NCI-H774 (cell line): ENCODE data around the gene TMEM98.
A peak's percentile ranks its signal among the peaks of the same experiment; 100 is the strongest.
"Not testable (repeated sequence)": the region's sequence is repeated elsewhere in the genome, so short reads cannot be mapped to it uniquely, and the experiment has no call there.

Source experiments
- DNase-seq: peaks from one replicate; lab custom pipeline; 2025; lab: John Stamatoyannopoulos, UW

TMEM98 gene

GRCh38 chr17:32915245-32915644 is 12.7 kb upstream of the TMEM98 start:
- DNase-seq: no peak

DNA sequence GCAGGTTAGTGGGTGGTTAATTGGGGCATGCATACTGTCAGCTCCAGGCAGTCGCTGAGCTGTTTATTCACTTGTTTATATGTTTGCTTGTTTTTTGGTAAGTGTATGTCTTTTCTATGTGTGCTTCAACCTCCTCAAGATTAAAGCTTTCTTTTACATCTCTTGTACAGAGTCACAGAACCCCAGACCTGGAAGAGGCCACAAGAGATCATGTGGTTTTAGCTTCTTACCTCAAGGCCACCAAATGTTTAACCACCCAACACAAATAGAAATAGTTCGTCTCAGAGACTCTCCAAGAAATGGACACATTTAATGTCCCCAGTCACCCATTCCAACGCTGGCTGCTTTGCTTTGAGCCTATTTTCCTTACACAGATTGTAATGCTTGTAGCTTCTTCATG is 11.8 kb upstream of the TMEM98 start:
- no peak for DNase-seq

- DNase-seq: no peak
Observed at GRCh38 chr17:32917081-32917480, 10.9 kb upstream of the TMEM98 start.

DNA sequence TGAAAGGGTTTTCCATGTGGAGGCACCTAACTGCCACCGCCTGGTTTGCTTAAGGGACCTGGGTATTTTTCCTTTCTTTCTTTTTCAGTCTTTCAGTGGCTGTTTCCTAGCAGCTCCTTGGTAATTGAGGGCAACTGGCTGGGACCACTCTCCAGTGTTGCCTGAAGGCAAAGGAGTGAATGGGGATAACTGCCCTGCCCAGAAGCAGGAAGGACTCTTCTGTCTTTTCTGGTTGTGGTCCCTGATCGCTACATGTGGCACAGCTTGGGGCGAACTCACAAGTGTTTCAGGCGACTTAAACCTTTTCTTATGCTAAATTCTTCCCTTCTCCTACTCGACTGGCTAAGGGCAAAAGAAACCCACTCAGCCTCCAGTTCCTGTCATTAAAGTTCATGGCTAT is 10.1 kb upstream of the TMEM98 start:
- no peak for DNase-seq

DNA sequence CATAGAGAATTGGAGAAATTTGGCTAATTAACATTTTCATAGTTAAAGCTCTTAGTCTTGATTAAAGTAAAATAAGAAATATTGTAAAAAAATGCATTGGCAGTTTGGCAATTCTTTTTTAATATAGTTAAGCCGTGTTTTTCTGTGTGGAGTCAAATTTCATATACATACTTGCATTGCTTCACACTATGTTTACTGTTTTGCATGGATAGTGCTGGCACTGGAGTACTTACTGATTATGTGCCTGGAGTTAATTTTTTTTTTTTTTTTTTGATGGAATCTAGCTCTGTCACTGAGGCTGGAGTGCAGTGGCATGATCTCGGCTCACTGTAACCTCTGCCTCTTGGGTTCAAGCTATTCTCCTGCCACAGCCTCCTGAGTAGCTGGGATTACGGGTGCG is 8.1 kb upstream of the TMEM98 start:
- DNase-seq: not testable (repeated sequence)

- no peak for DNase-seq
Observed at GRCh38 chr17:32920293-32920692, 7.7 kb upstream of the TMEM98 start.

DNA sequence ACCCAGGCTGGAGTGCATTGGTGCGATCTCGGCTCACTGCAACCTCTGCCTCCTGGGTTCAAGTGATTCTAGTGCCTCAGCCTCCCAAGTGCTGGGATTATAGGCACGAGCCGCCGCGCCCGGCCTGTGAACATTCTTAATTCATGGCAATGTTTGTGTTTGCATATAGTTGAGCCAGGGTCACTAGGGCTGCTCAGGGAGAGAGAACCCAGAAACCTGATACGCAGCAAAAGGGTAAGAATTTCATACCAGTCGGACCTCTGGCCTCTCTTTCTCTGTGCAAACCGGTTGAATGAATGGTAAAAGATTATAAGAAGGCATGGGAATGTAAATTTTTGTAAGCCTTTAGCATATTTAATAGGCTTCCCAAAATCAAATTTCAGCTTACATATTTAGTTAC is 6.9 kb upstream of the TMEM98 start:
- DNase-seq: no peak

GRCh38 chr17:32923905-32924304 is 4.0 kb upstream of the TMEM98 start:
- DNase-seq: not testable (repeated sequence)

GRCh38 chr17:32926183-32926582 is 1.8 kb upstream of the TMEM98 start:
- DNase-seq: no peak

DNA sequence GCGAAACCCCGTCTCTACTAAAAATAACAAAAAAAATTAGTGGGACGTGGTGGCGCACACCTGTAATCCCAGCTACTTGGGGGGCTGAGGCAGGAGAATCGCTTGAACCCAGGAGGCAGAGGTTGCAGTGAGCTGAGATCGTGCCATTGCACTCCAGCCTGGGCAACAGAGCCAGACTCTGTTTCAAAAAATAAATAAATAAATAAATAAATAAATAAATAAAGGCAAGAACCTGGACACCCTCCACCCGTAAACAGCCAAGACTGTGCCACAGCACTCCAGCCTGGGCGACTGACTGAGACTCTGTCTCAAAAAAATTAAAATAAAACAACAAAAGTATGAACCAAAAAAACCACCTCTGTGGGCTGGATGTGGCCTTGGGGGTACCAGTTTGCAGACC is 1.2 kb upstream of the TMEM98 start:
- not testable (repeated sequence) for DNase-seq

GRCh38 chr17:32927201-32927723 is 691 bp upstream of the TMEM98 start:
- DNase-seq: no peak

GRCh38 chr17:32928586-32929535 is 908 bp downstream of the TMEM98 start:
- DNase-seq: no peak

DNA sequence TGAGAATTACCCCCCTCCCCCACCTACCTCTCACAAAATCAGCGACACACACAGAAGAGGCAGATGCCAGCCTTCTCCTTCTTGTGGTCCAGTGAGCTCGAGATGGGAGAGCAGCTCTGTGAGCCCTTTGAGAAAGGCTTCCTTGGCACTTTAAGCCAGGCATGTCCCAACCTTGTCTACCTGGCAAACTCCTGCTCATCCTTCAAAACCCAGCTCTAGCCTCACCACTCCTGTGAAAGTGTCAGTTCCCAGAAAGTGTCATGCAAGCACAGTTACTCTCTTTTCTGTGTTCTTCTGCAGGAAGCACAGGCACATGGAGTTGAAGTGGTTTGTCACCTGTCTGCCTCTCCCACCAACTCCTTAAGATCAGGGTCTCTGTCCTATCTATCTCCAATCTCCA is 1.6 kb downstream of the TMEM98 start:
- DNase-seq: no peak

- DNase-seq: no peak
Observed at GRCh38 chr17:32930512-32930911, 2.6 kb downstream of the TMEM98 start.

GRCh38 chr17:32931686-32932085 is 3.7 kb downstream of the TMEM98 start:
- no peak for DNase-seq

DNA sequence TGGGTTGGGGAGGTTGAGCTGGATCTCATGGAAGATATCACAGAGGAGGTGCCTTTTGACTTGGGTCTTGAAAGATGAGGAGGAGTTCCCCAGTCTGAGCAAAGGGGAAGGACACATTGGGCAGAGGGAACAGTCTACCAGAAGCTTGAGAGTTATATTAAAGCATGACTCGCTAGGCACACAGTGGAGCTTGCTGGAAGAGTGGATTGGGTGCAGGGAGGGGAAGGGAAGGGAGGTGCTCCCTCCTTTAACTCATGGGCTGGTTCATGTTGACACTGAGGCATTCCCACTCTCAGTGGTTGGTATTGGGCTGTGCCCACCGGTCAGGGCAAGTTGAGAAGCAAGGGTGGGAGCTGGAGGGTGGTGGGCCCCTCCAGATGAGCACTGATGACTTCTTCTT is 5.9 kb downstream of the TMEM98 start:
- no peak for DNase-seq

DNA sequence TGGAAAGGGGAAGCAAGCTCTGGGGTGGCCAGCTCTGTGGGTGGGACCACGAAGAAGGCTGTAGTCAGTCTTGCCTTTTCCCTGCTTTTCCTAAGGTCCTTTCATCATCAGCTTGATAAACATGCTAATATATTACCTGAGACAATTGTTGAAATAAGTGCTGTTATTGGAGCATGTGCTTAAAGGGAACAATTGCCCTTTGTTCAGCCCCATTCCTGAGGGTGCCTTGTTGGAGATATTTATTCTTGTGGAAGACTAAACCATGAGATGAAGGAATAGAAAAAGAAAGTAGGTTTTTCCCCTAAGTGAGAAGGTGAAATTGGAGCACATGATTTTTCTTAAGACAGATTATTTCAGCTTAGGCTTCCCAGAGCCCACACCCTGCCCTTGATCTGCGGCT is 7.8 kb downstream of the TMEM98 start:
- no peak for DNase-seq

GRCh38 chr17:32936186-32936893 is 8.4 kb downstream of the TMEM98 start:
- no peak for DNase-seq

GRCh38 chr17:32936894-32937500 is 9.0 kb downstream of the TMEM98 start:
- peak; percentile 41 for DNase-seq

DNA sequence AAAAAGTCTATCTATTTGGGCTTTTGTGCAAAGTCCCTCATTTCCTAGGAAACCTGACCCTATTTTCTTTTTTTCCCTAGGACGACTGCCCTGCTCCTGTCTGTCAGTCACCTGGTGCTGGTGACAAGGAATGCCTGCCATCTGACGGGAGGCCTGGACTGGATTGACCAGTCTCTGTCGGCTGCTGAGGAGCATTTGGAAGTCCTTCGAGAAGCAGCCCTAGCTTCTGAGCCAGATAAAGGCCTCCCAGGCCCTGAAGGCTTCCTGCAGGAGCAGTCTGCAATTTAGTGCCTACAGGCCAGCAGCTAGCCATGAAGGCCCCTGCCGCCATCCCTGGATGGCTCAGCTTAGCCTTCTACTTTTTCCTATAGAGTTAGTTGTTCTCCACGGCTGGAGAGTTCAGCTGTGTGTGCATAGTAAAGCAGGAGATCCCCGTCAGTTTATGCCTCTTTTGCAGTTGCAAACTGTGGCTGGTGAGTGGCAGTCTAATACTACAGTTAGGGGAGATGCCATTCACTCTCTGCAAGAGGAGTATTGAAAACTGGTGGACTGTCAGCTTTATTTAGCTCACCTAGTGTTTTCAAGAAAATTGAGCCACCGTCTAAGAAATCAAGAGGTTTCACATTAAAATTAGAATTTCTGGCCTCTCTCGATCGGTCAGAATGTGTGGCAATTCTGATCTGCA is 12.9 kb downstream of the TMEM98 start:
- no peak for DNase-seq

GRCh38 chr17:32941419-32942032 is 13.6 kb downstream of the TMEM98 start:
- no peak for DNase-seq

DNA sequence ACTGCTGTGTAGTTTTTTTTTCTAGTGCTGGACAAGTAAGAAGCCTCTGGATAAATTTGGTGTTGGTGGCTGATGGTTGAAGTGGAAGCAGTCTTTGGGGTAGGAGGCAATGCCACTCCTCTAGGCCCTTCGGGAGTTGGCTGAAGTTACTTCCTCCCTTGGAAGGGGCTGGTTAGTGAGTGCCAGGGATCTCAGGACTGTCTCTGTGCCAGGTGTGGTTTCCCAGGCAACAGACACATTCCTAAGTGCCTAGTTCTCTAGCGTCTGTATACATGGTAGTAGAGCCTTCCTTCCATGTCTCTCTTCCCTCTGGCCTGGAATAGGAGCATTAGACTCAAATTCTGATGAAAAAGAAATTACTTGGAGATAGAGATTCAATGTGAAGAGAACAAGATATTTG is 15.3 kb downstream of the TMEM98 start:
- no peak for DNase-seq
